Measurements from ENCODE around the gene SARDH. TPM values are rescaled to one million over a fixed set of nuclear protein-coding genes. Genes with fewer than 3 reads are reported as not detected.

The SARDH gene, protein sequence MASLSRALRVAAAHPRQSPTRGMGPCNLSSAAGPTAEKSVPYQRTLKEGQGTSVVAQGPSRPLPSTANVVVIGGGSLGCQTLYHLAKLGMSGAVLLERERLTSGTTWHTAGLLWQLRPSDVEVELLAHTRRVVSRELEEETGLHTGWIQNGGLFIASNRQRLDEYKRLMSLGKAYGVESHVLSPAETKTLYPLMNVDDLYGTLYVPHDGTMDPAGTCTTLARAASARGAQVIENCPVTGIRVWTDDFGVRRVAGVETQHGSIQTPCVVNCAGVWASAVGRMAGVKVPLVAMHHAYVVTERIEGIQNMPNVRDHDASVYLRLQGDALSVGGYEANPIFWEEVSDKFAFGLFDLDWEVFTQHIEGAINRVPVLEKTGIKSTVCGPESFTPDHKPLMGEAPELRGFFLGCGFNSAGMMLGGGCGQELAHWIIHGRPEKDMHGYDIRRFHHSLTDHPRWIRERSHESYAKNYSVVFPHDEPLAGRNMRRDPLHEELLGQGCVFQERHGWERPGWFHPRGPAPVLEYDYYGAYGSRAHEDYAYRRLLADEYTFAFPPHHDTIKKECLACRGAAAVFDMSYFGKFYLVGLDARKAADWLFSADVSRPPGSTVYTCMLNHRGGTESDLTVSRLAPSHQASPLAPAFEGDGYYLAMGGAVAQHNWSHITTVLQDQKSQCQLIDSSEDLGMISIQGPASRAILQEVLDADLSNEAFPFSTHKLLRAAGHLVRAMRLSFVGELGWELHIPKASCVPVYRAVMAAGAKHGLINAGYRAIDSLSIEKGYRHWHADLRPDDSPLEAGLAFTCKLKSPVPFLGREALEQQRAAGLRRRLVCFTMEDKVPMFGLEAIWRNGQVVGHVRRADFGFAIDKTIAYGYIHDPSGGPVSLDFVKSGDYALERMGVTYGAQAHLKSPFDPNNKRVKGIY
- 0.21 and 0.56 TPM in 2 replicates for total RNA-seq
- long read RNA-seq, result 0 reads

GRCh38 chr9:133737774-133738639, at the start of gene SARDH:
SARDH (minus strand) TSS chr9:133738352; CDS start chr9:133734173, 4,179 bp downstream.
- H3K36me3 Mint-ChIP-seq (ENCODE audit: unreplicated experiment), result no peaks in the 10 kb centered on the region
- H3K27me3 Mint-ChIP-seq (ENCODE audit: unreplicated experiment), result peaks cover 10% of the 10 kb centered on the region
- H3K4me3 Mint-ChIP-seq (ENCODE audit: unreplicated experiment), result peak within 1 kb of the TSS; percentile 48
- peaks cover 4% of the 10 kb centered on the region for H3K4me1 Mint-ChIP-seq (ENCODE audit: unreplicated experiment)
- no peak within 1 kb of the TSS for H3K27ac Mint-ChIP-seq (ENCODE audit: unreplicated experiment)
- H3K9me3 Mint-ChIP-seq (ENCODE audit: unreplicated experiment), result no peaks in the 10 kb centered on the region
- TF ChIP-seq CTCF (IDR thresholded peaks at IDR 0.05), result no peak
- peak; percentile 83 for DNase-seq (ENCODE audit: extremely low spot score, unreplicated experiment)

GRCh38 chr9:133787754-133788025, 49.5 kb upstream of the SARDH start:
- no peak for TF ChIP-seq CTCF (IDR thresholded peaks at IDR 0.05)
- H3K4me1 Mint-ChIP-seq (ENCODE audit: unreplicated experiment), result no peaks in the 10 kb centered on the region
- H3K27ac Mint-ChIP-seq (ENCODE audit: unreplicated experiment), result no peak overlapping the region

GRCh38 chr9:133786907-133787753, 49.0 kb upstream of the SARDH start:
- no peak for TF ChIP-seq CTCF (IDR thresholded peaks at IDR 0.05)
- no peak overlapping the region for H3K4me3 Mint-ChIP-seq (ENCODE audit: unreplicated experiment)
- H3K36me3 Mint-ChIP-seq (ENCODE audit: unreplicated experiment), result peaks cover 6% of the 10 kb centered on the region
- no peak for DNase-seq (ENCODE audit: extremely low spot score, unreplicated experiment)
- no peaks in the 10 kb centered on the region for H3K9me3 Mint-ChIP-seq (ENCODE audit: unreplicated experiment)
- no peaks in the 10 kb centered on the region for H3K4me1 Mint-ChIP-seq (ENCODE audit: unreplicated experiment)
- H3K27me3 Mint-ChIP-seq (ENCODE audit: unreplicated experiment), result no peaks in the 10 kb centered on the region
- H3K27ac Mint-ChIP-seq (ENCODE audit: unreplicated experiment), result no peak overlapping the region

More at GRCh38 chr9:133787754-133788025, 49.5 kb upstream of the SARDH start:
- no peaks in the 10 kb centered on the region for H3K27me3 Mint-ChIP-seq (ENCODE audit: unreplicated experiment)
- peaks cover 6% of the 10 kb centered on the region for H3K36me3 Mint-ChIP-seq (ENCODE audit: unreplicated experiment)
- no peak for DNase-seq (ENCODE audit: extremely low spot score, unreplicated experiment)
- no peak overlapping the region for H3K4me3 Mint-ChIP-seq (ENCODE audit: unreplicated experiment)
- no peaks in the 10 kb centered on the region for H3K9me3 Mint-ChIP-seq (ENCODE audit: unreplicated experiment)

DNA sequence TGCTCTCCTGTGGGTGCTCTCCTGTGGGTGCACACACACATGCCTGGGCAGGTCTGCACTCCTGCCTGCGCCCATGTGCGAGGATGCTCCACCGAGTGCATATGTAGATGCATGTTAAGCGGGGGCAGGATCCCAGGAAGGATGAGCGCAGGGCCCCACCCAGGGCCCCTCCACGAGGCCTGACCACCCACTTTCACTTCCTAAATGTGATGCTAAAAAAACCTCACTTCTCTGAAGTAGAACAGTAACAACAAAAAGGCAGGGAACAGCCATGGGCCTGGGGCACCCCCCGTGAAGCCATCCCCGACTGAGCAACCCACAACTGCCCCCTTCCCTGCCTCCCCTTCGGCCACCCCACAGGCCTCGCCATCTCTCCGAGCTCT, 48.2 kb upstream of the SARDH start:
- no peaks in the 10 kb centered on the region for H3K9me3 Mint-ChIP-seq (ENCODE audit: unreplicated experiment)
- DNase-seq (ENCODE audit: extremely low spot score, unreplicated experiment), result no peak
- peaks cover 8% of the 10 kb centered on the region for H3K36me3 Mint-ChIP-seq (ENCODE audit: unreplicated experiment)
- H3K4me1 Mint-ChIP-seq (ENCODE audit: unreplicated experiment), result no peaks in the 10 kb centered on the region
- TF ChIP-seq CTCF (IDR thresholded peaks at IDR 0.05), result no peak
- H3K4me3 Mint-ChIP-seq (ENCODE audit: unreplicated experiment), result no peak overlapping the region
- H3K27me3 Mint-ChIP-seq (ENCODE audit: unreplicated experiment), result no peaks in the 10 kb centered on the region
- H3K27ac Mint-ChIP-seq (ENCODE audit: unreplicated experiment), result no peak overlapping the region
